Inferior parietal cortex (tissue), 1 donor: ENCODE data around the gene SLC35C1.
"Not testable (repeated sequence)": the region's sequence is repeated elsewhere in the genome, so short reads cannot be mapped to it uniquely, and the experiment has no call there.

ENCODE experiments used
- DNase-seq: peaks from one replicate; pipeline ENCODE4 v3.0.0-alpha.2; 2016; ENCODE audit errors: extremely low spot score

Gene SLC35C1

DNA sequence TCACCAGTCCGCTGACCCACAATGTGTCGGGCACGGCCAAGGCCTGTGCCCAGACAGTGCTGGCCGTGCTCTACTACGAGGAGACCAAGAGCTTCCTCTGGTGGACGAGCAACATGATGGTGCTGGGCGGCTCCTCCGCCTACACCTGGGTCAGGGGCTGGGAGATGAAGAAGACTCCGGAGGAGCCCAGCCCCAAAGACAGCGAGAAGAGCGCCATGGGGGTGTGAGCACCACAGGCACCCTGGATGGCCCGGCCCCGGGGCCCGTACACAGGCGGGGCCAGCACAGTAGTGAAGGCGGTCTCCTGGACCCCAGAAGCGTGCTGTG lies 6.1 kb downstream of the SLC35C1 start:
- no peak for DNase-seq

DNA sequence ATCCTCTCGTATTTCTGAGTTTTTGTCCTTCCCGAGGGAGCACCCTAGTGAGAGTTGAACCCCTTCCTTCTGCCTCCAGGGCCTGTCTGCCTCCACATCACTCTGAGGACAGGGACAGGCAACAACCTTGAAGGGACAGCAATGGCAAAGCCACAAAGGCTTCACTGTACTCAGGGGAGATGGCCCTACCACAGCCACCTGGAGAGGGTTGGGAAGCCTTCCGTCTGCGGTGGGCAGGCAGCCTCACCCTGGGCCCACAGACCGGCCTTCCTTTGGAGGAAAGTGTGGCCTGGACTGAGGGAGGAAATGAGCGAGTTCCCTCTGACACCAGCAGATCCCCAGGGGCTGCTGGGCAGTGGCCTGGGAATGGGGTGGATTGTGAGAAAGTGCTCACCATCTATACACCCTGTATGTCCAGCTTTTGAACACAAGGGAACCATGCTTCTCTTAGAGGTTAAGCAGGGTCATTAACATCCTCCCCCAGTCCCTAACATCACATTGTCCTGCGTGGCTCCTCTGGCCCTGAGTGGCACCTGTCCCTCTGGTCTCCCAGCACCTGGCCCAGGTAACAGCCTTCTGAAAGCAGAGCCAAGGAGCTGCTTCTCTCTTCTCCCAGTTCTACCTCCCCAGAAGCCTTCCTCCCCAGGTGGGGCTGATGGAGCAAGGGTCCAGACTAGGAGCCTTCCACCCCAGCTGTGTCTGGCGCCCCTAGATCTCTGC lies 6.8 kb downstream of the SLC35C1 start:
- no peak for DNase-seq

DNA sequence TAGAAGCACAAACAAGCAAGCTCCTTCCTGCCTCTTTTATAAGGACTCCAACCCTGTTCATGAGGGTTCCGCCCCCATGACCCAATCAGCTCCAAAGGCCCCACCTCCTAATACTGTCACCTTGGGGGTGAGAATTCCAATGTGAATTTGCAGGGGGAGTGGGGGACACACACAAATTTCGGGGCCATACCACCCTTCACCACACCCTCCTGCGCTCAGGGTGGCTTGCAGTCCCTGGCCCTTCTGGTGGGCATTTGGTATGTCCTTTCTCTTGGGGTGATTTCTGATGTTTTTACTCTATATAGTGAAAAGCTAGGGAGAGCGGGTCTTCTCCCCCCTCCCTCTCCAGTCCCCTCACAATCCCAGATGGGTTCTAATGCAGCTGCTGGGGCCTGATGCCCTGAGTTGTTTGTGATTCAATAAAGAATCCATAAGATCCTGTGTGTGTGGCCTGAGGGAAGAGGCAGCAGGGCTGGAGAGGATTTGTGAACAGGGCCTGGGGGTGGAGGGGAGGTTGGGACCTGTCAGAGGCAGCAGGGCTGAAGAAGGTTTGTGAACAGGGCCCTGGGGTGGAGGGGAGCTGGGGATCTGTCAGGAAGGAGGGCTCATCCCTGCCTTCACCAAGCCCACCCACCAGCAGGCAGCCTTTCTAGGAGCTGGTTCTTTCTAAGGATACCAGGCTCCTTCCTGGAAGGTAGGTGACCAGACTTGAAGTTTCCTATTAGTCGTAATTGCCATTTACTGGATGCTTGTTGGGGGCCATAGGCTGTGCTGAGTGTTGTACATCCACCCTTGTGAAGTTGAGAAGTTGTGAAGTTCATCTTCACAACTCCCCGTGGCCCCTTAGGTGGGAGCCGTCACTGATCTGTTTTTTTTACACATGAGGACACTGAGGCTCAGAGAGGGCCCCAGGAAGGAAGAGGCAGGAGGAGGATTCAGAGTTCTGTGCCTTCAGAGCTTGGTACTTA lies 7.9 kb downstream of the SLC35C1 start:
- no peak for DNase-seq

DNA sequence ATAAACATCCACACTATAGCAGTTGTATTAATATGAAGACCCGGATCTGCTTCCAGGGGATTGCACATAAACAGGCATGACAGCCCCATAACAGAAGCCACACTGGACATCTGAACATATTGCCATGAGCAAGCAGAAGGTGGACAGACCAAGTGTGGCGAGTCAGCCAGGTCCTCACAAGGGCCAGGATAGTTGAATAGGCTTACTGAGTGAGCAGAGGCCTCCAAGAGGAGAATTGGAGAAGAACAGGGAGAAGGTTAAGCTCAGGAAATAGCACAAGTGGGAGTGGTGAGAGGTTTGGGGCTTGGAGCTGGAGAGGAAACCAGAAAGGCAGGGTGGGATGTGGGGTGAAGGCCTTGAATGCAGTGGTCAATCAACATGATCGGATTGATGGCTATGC lies 10.8 kb downstream of the SLC35C1 start:
- no peak for DNase-seq

DNA sequence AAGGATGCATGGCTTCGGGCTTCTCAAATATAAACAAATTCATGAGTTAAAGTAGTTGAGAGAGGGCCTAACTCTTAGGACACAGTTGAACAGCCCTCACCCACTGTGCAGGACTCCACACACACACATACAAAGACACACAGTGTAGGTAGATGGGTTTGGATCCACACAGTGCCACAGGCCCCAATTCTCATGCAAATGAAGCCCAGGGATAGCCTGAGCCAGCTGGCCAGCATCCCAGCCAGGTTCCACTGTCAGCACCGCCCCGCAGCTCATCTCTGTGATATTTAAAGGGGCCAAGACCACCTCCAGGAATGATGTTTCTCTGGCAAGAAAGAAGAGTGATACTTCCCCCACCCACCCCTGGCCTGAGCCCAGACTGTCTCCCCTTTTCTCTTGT lies 11.7 kb downstream of the SLC35C1 start:
- DNase-seq: no peak

DNA sequence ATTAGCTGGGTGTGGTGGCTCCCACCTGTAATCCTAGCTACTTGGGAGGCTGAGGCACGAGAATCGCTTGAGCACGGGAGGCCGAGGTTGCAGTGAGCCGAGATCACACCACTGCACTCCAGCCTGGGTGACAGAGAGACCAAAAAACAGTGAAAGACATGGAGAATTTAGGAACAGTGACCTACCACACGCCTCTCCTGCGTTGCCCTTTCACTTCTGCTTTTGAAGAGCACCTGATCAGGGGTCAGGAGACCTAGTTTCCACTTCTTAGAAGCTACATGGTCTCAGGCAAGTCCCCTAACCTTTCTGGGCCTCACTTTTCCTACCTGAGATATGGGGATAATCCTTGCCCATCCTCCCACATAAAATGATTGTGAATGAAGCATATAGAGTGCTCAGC lies 12.2 kb downstream of the SLC35C1 start:
- no peak for DNase-seq

DNA sequence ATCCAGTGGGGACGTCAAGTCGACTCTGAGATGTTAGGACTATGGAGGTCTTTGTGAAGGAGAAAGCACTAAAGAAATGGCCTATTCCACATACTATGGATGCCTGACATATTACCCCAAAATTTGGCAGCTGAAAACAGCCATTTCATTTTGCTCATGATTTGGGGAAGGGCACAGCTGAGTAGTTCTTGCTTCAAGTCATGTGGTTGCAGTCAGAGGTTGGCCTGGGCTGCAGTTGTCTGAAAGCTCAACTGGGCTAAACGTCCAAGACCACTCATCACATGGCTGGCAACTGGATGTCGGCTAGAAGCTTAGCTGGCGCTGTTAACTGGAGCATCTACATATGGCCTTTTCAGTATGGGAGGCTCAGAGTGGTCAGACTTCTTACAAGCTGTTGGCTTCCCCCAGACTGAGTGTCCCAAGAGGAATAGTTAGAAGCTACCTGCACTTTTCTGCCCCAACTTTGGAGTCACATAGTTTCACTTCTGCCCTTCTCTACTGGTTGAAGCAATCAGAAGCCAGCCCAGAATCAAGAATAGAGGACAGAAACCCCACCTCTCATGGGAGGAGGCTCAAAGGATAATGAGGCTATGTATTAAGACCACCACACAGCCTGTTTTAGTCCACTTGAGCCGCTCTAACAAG lies 14.1 kb downstream of the SLC35C1 start:
- no peak for DNase-seq

DNA sequence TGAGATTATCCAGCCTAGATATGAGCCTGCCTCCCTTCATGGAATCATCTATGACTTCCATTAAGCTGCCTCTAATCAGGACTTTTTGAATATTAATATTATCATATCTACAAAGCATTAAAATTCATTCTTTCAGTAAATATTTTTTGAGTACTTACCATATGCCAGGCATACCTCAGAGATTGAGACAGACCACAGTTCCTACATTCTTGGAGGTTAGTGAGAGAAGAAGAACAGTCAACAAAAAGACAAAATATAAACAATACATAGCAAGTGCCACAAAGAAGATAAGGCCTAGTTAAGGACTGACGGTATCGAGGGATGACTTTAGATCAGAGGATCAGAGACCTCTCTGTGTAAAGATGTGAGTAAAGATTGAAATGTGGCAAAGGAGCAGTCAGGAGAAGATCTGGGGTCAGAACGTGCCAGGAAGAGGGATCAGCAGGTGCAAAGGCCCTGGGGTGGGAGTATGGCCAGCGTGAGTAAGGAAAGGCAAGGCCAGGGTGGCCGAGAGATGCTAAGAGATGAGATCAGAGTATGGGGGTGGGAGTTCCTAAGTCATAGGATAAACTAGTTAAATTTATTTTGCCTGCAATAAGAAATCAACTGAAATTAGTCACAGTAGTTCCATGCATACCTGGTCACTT lies 15.4 kb downstream of the SLC35C1 start:
- DNase-seq: no peak

DNA sequence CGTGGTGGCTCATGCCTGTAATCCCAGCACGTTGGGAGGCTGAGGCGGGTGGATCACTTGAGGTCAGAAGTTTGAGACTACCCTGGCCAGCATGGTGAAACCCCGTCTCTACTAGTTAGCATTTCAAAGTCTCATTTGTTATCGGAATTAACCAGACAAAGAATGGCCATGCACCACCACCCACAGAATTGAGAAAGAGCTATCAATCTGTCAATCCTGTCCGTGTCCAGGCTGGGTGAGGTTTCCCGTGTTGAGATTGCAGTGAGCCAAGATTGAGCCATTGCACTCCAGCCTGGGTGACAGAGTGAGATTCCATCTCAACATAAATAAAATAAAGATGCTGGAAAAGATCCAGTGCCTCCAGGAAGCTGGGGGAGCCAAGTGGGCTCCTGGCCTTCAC lies 21.5 kb downstream of the SLC35C1 start:
- not testable (repeated sequence) for DNase-seq

DNA sequence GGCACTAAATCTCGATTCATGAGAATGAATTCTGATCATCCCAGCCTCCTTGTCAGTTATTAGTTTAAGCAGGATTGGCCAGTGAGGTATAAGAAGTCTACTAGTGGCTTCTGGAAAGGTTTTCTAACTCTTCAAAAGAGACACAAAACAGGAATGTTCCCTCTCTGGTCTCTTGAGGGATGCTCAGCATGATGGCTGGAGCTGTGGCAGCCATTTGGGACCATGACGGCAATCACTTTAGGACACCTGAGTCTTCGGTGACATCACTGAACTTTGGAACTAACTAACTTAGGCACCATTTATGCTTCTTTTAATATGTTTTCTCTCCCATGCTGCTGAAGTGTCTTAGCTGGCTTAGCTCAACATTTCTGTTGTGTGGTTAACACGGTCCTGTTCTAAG lies 22.2 kb downstream of the SLC35C1 start:
- no peak for DNase-seq

DNA sequence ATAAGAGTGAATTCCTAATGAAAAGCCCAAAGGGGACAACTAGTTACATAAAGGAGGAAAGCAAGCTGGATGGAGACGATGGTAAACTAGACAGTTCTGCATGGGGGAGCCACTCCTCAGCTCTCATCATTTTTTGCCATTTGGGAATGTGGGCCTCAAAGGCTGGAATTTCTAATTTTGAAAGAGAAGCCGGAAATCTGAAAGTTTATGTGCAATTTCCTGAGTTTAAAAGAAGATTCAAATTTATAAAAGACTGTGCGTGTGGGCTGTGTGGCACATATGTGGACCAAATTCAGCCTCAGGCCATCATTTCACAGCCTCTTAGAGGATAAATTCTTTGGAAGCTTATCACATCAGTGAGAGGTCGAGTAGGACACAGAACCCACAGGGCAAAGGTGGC lies 24.0 kb downstream of the SLC35C1 start:
- DNase-seq: no peak

DNA sequence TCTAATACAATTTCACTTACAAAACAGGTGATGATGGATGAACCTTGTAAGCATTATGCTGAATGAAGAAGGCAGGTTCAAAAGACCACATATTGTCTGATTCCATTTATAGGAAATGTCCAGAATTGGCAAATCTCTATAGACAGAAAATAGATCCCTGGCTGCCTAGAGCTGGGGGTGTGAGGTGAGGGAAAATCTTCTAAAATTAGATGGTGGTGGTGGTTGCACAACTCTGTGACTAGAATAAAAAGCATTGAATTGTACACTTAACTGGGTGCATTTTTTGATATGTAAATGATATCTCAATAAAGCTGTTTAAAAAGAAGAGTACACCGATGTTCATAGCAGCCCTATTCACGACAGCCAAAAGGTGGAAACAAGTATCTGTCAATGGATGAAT lies 25.6 kb downstream of the SLC35C1 start:
- no peak for DNase-seq

DNA sequence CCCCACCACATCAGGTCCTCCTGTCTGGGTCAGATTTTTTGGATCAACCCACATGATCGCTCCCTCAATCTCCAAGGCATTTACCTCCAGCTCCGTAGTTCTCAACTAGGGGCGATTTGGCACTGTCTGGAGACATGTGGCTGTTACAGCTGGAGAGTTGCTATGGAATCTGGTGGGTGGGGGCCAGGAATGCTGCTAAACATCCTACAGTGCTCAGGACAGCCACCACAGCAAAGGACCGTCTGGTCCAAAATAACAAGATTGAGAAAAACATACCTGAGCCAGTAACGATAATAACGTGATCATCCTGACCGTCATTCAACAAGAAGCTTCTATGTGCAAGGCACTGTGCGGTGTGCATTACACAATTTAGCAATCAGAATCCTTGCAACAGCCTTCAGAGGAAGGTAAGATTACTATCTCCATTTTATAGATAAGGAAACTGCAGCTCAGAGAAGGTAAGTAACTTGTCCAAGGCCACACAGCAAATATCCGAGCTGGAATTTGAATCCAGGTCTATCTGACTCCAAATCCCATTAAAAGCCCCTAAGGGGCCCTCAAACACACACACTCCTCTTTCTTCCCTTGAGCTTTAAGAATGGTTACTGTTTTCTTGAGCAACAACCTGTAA lies 28.0 kb downstream of the SLC35C1 start:
- DNase-seq: no peak

DNA sequence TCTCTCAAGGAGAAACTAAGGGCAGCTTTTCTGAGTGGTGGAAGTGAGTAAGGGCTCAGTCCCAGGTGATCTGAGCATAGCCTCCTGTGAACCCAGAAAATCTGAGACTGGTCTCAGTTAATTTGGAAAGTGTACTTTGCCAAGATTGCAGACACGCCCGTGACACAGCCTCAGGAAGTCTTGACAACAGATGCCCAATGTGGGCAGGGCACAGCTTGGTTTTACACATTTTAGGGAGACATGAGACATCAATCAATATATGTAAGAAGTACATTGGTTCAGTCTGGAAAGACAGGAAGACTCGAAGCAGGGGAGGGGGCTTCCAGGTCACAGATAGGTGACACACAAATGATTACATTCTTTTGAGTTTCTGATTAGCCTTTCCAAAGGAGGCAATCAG lies 28.8 kb downstream of the SLC35C1 start:
- DNase-seq: no peak

DNA sequence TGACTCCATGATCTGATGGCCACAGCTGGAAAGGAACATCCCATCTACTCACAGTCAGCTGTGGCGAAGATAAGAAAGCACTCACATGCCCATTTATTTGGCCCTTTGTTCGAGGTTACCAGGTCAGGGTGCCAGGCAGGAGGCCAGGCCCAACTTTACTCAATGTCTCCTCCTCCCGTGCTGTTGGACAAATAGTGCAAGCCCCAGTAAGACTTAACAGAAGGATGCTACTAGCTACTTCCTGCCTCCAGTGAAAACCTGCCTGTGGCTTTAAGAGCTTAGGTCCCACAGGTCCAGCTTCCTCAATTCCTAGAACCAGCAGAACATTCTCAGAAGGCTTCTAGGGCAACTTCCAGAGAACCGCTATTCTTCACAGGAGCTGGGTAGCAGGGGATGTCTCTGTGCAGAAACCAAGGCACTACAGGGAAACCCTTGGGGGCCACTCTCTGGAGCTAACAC lies 29.4 kb downstream of the SLC35C1 start:
- no peak for DNase-seq

DNA sequence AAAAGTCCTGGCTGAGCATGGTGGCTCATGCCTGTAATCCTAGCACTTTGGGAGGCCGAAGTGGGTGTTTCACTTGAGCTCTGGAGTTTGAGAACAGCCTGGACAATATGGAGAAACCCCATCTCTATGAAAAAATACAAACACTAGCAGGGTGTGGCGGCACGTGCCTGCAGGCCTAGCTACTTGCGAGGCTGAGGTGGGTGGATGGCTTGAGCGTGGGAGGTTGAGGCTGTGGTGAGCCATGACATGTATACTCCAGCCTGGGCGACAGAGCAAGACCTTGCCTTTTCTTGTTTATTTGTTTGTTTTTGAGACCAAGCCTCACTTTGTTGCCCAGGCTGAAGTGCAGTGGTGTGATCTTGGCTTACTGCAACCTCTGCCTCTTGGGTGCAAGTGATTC lies 34.3 kb downstream of the SLC35C1 start:
- DNase-seq: no peak

DNA sequence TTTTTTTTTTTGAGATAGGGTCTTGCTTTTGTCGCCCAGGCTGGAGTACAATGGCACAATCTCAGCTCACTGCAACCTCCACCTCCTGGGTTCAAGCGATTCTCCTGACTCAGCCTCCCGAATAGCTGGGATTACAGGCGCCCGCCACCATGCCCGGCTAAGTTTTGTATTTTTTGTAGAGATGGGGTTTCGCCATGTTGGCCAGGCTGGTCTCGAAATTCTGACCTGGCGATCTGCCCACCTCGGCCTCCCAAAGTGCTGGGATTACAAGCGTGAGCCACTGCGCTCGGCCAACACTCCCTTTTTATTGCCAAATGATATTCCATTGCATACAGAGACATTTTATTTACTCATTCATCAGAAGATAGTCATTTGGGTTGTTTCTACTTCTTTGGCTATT lies 35.3 kb downstream of the SLC35C1 start:
- DNase-seq: not testable (repeated sequence)

DNA sequence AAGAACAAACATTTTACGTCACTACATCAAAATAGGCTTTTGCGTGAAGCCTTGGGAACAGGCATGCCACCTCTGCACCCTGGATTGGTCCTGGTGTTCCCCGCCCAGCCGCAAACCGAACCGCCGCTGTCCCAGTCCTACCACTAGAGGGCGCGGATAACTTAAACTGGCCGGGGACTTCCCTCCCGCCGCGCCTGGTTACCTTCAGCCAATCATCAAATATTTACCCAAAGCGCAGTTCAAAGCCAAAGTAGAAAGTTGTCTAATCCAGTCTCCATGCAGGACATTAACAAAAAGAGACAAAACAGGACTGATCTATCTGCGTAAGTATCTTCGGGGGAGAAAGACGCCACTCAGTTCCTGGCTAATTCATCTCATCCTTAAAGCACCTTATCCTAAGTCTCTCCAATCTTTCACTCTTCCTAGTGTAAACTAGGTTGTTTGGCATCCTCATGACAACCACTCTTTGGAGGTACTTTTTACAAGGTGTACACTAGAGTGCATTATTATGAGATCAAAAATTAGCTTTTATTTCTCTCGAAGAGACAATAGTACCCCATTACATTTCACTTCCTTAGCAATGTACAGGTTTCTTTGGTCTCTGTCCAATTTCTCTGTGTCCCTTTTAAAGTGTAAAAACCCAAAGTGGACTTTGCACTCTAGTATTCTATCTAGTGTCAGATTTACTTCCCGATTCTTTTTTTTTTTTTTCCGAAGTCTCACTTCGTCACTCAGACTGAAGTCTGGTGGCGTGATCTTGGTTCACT lies 38.4 kb downstream of the SLC35C1 start:
- peak; percentile 91 for DNase-seq

DNA sequence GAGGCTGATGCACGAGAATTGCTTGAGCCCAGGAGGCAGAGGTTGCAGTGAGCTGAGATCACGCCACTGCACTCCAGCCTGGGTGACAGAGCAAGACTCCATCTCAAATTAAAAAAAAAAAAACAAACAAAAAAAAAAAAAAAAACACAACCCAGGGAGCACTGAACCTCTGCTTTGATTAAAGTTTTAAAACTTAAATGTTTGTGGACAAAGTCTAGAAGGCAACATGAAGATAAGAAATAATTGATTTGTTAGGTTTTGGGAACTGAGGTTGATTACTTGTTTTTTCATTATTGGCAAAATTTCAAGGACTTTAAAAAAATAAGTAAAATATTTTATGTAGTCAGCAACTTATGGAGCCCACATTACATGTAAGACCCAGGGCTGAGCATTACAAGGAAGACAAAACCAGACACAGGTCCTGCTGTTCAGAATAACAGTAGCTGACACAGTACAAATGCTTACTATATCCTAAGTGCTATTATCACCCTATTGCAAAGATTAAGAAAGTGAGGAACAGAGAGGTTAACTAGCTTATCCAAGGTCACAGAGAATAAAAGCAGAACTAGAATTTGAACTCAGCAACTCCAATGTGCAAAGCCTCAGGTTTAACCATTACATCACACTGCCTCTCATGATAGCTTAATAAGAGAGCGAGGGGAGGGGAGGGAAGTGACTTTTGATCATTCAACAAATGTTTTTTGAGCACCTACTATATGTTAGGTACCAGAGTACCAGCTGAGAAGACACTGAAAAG lies 40.1 kb downstream of the SLC35C1 start:
- no peak for DNase-seq

DNA sequence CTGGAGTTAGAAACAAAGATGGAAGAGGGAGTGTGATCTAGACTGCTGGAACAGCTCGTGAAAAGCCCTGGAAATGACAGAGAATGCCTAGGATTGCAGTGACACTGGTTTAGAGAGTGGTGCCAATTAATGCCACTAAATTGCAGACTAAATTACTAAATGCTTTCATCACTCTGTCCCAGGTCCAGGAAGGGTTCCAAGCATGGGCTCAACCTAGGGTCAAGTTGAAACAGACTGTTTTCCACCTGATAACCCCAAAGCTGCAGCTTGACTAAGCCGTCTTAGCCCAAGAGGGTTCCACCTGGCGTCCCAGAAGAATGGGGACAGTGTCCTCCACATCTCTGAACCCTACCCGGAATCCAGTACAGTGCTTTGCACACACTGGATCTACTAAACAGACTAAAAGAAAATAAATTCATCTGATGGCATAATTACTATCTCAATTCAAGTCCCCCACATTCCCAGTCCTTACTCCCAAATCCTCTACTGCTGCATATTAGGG lies 41.3 kb downstream of the SLC35C1 start:
- DNase-seq: no peak
